Gastrocnemius medialis (tissue), 4 donors: Measurements from ENCODE around the gene GOLGA6L26.
"Not testable (repeated sequence)": the region's sequence is repeated elsewhere in the genome, so short reads cannot be mapped to it uniquely, and the experiment has no call there.

ENCODE experiments used
- CTCF ChIP-seq, 5 experiments: fragments of 450-650 bp in 3 of 5; fragments of 200-600 bp in 2 of 5; sonication (generic) in 2 of 5; IDR thresholded peaks in 4 of 5; conservative IDR thresholded peaks in 1 of 5; 1 replicate in 4 of 5; 2 replicates in 1 of 5; pipeline ENCODE4 v1.5.1; 2016 to 2019; ENCODE audit warnings: antibody characterized with exemption in 5 of 5, mild to moderate bottlenecking in 3 of 5, moderate library complexity in 3 of 5
- POLR2A ChIP-seq, 2 donors: fragments of 450-650 bp; IDR thresholded peaks; one replicate each; pipeline ENCODE4 v1.6.1; 2017; ENCODE audit warnings: antibody characterized with exemption in 2 of 2, mild to moderate bottlenecking in 2 of 2, moderate library complexity in 2 of 2

- not testable (repeated sequence) for TF ChIP-seq CTCF (IDR thresholded peaks at IDR 0.05 in 4 of 5, conservative IDR thresholded peaks at IDR 0.05 in 1 of 5); POLR2A (IDR thresholded peaks at IDR 0.05)
Observed at GRCh38 chr15:23374226-23374625, 40.2 kb upstream of the GOLGA6L26 start.
